ENCODE data around the gene BNIP3.

BNIP3 gene

GRCh38 chr10:131961047-131961776 is 20.5 kb downstream of the BNIP3 start:
- no peaks in the 10 kb centered on the region for H3K79me2 ChIP-seq (ENCODE audit: insufficient read depth, low read depth)
- no peaks in the 10 kb centered on the region for H3K36me3 ChIP-seq (ENCODE audit: insufficient read depth)
- no peak overlapping the region for H3K27ac ChIP-seq
- H3K4me1 ChIP-seq (ENCODE audit: low read depth, poor library complexity, severe bottlenecking) = no peaks in the 10 kb centered on the region
- no peak overlapping the region for H3K9ac ChIP-seq
- H3K27me3 ChIP-seq (ENCODE audit: insufficient read depth, low read depth) = no peaks in the 10 kb centered on the region
- no peak overlapping the region for H2AFZ ChIP-seq (ENCODE audit: low read depth)
- H4K20me1 ChIP-seq (ENCODE audit: insufficient read depth) = no peaks in the 10 kb centered on the region
- TF ChIP-seq, protein P1, sequence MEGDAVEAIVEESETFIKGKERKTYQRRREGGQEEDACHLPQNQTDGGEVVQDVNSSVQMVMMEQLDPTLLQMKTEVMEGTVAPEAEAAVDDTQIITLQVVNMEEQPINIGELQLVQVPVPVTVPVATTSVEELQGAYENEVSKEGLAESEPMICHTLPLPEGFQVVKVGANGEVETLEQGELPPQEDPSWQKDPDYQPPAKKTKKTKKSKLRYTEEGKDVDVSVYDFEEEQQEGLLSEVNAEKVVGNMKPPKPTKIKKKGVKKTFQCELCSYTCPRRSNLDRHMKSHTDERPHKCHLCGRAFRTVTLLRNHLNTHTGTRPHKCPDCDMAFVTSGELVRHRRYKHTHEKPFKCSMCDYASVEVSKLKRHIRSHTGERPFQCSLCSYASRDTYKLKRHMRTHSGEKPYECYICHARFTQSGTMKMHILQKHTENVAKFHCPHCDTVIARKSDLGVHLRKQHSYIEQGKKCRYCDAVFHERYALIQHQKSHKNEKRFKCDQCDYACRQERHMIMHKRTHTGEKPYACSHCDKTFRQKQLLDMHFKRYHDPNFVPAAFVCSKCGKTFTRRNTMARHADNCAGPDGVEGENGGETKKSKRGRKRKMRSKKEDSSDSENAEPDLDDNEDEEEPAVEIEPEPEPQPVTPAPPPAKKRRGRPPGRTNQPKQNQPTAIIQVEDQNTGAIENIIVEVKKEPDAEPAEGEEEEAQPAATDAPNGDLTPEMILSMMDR (conservative IDR thresholded peaks at IDR 0.05; ENCODE audit: low read depth, low read length) = no peak
- no peak overlapping the region for H3K4me2 ChIP-seq
- no peak overlapping the region for H3K4me3 ChIP-seq (IDR thresholded peaks at IDR 0.05; ENCODE audit: insufficient read depth, low read depth, low read length)

DNA sequence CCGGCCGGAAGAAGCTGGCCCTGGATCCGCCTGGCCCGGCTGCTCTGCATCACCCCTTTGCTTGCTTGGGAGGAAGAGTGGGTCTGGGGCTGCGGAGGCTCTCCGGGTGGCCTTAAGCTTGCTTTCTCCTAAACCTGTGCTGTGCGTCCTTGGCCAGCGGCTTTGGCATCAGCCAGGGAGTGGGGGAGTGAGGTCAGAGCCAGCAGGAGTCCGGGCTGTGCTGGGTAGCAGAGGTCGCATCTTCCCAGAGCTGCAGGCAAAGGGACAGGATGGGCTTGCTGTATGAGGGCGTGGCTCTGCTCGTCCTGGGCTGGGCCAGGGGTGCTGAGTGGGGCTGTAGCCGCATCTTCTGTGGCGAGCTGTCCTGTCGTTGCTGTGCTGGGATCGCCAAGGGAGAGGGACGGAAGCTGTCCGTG is 21.1 kb downstream of the BNIP3 start:
- H3K4me3 ChIP-seq (IDR thresholded peaks at IDR 0.05; ENCODE audit: insufficient read depth, low read depth, low read length) = no peak overlapping the region
- no peaks in the 10 kb centered on the region for H4K20me1 ChIP-seq (ENCODE audit: insufficient read depth)
- no peak overlapping the region for H2AFZ ChIP-seq (ENCODE audit: low read depth)
- no peaks in the 10 kb centered on the region for H3K27me3 ChIP-seq (ENCODE audit: insufficient read depth, low read depth)
- no peak overlapping the region for H3K27ac ChIP-seq
- TF ChIP-seq, protein P1 (conservative IDR thresholded peaks at IDR 0.05; ENCODE audit: low read depth, low read length) = no peak
- no peaks in the 10 kb centered on the region for H3K36me3 ChIP-seq (ENCODE audit: insufficient read depth)
- no peaks in the 10 kb centered on the region for H3K79me2 ChIP-seq (ENCODE audit: insufficient read depth, low read depth)
- no peak overlapping the region for H3K9ac ChIP-seq
- no peaks in the 10 kb centered on the region for H3K4me1 ChIP-seq (ENCODE audit: low read depth, poor library complexity, severe bottlenecking)
- no peak overlapping the region for H3K4me2 ChIP-seq

DNA sequence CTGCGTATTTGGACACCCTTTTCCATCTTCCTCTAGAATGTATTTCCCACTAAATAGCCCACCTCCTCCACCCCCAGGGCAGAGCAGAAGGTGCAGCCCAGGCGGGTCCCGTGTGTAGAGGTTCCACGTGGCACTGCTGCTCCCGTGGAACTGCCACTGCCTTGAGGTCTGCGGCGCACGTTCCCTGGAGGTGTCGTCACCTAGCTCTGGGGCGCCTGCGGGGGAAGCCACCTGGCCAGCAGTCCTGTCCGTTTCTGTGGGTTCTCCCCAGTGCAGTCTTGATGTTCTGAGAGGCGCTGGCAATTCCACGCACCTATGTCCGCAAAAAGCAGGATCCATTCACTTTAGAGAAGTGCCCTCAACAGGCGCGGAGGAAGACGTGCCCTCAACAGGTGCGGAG is 21.9 kb downstream of the BNIP3 start:
- TF ChIP-seq, protein P1 (conservative IDR thresholded peaks at IDR 0.05; ENCODE audit: low read depth, low read length) = no peak
- H3K27me3 ChIP-seq (ENCODE audit: insufficient read depth, low read depth) = no peaks in the 10 kb centered on the region
- H3K36me3 ChIP-seq (ENCODE audit: insufficient read depth) = no peaks in the 10 kb centered on the region
- H3K4me2 ChIP-seq = no peak overlapping the region
- H3K27ac ChIP-seq = no peak overlapping the region
- no peaks in the 10 kb centered on the region for H4K20me1 ChIP-seq (ENCODE audit: insufficient read depth)
- no peak overlapping the region for H3K9ac ChIP-seq
- no peaks in the 10 kb centered on the region for H3K79me2 ChIP-seq (ENCODE audit: insufficient read depth, low read depth)
- no peak overlapping the region for H3K4me3 ChIP-seq (IDR thresholded peaks at IDR 0.05; ENCODE audit: insufficient read depth, low read depth, low read length)
- H2AFZ ChIP-seq (ENCODE audit: low read depth) = no peak overlapping the region
- H3K4me1 ChIP-seq (ENCODE audit: low read depth, poor library complexity, severe bottlenecking) = no peaks in the 10 kb centered on the region

- Histone ChIP-seq H3K9ac (no peak overlapping the region), H3K79me2 (ENCODE audit: insufficient read depth, low read depth) (no peaks in the 10 kb centered on the region), H3K27ac (no peak overlapping the region), H3K4me2 (no peak overlapping the region), H3K4me3 (IDR thresholded peaks at IDR 0.05; ENCODE audit: insufficient read depth, low read depth, low read length) (no peak overlapping the region), H3K27me3 (ENCODE audit: insufficient read depth, low read depth) (no peaks in the 10 kb centered on the region), H4K20me1 (ENCODE audit: insufficient read depth) (no peaks in the 10 kb centered on the region), H3K36me3 (ENCODE audit: insufficient read depth) (no peaks in the 10 kb centered on the region), H3K4me1 (ENCODE audit: low read depth, poor library complexity, severe bottlenecking) (no peaks in the 10 kb centered on the region), H2AFZ (ENCODE audit: low read depth) (no peak overlapping the region)
- TF ChIP-seq, protein P1 (conservative IDR thresholded peaks at IDR 0.05; ENCODE audit: low read depth, low read length) = no peak
Observed at GRCh38 chr10:131955591-131956340, 26.0 kb downstream of the BNIP3 start.

Data from KMS-11 (cell line).